ENCODE results near the gene TPH2.

Gene TPH2

DNA sequence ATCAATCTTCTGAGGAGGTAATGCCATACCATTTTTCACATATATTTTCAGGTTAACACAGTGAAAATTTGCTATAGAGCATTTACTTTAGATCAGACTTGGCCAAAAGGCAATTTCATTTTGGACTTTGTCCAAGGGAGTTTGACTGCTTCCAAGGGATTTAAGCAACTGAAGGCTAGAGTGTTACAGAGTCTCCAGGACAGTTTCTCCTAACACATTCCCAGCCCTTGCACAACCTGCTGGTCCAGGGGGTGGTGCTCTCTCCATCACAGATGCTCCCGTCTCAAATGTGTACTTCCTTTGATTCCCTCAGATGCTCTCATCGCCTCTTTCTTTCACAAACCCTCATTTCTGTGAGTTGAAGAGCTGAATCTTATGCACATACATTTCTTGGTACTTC lies 143.1 kb downstream of the TPH2 start:
- POLR2A ChIA-PET: no interaction called here
- DNase-seq: no peak
- WGBS (ENCODE audit: insufficient coverage): no CpG with 5 or more reads among the region's 2 CpGs
- CTCF ChIA-PET: no interaction called here
- H3K36me3 ChIP-seq (ENCODE audit: control insufficient read depth in 4 of 4, insufficient read depth in 4 of 4, low read length in 3 of 4): no peaks in the 10 kb centered on the region
- H3K27me3 ChIP-seq (replicated peaks in 2 of 5; ENCODE audit: control insufficient read depth in 4 of 5, insufficient read depth in 5 of 5, low read length in 4 of 5): peaks cover 0 to 3% (median 0%) of the 10 kb centered on the region in 5 experiments
- no peak overlapping the region for H3K27ac ChIP-seq (ENCODE audit: insufficient read depth in 1 of 2, low read depth in 1 of 2, low read length in 2 of 2, poor library complexity in 1 of 2, severe bottlenecking in 2 of 2)
- H3K4me1 ChIP-seq (ENCODE audit: control extremely low read depth in 1 of 4, control insufficient read depth in 4 of 4, insufficient read depth in 4 of 4, low read length in 3 of 4): no peaks in the 10 kb centered on the region
- H3K9me3 ChIP-seq (ENCODE audit: control extremely low read depth in 1 of 5, control insufficient read depth in 4 of 5, insufficient read depth in 2 of 5, low read depth in 1 of 5, low read length in 4 of 5): peaks cover 0 to 1% (median 0%) of the 10 kb centered on the region in 5 experiments
- no peak overlapping the region for H3K4me3 ChIP-seq (ENCODE audit: control insufficient read depth in 1 of 7, extremely low read depth in 1 of 7, insufficient read depth in 4 of 7, low read depth in 2 of 7, low read length in 6 of 7)
